Prostate gland (tissue), 2 donors: ENCODE data around the gene MFF. TPM values are rescaled to one million over a fixed set of nuclear protein-coding genes. Genes with fewer than 3 reads are reported as not detected.
"Not testable (repeated sequence)": the region's sequence is repeated elsewhere in the genome, so short reads cannot be mapped to it uniquely, and the experiment has no call there.

Experiments used
- DNase-seq: peaks from one replicate; pipeline ENCODE4 v3.0.0-alpha.2; 2019; ENCODE audit warnings: low spot score
- H3K27ac ChIP-seq, 2 donors: fragments of 200-600 bp; sonication (generic); 2 replicates each; pipeline ENCODE4 v1.5.1; 2017 to 2019
- H3K27me3 ChIP-seq: fragments of 200-600 bp; sonication (generic); replicated peaks from 2 replicates; pipeline ENCODE4 v1.5.1; 2019; ENCODE audit not compliant: insufficient read depth
- H3K36me3 ChIP-seq, 2 donors: fragments of 200-600 bp; sonication (generic); 1 replicate in 1 of 2; 2 replicates in 1 of 2; pipeline versions ENCODE4 v1.5.1 to v1.8.1; 2017 to 2019
- H3K4me1 ChIP-seq: fragments of 200-600 bp; sonication (generic); replicated peaks from 2 replicates; pipeline ENCODE4 v1.5.1; 2019
- H3K4me3 ChIP-seq, 2 donors: fragments of 200-600 bp; sonication (generic); 2 replicates each; pipeline ENCODE4 v1.5.1; 2017 to 2019
- H3K9me3 ChIP-seq: fragments of 200-600 bp; sonication (generic); 2 replicates; pipeline ENCODE4 v1.5.1; 2017
- POLR2A ChIP-seq: fragments of 450-650 bp; IDR thresholded peaks from one replicate; pipeline ENCODE4 v1.6.1; 2016; ENCODE audit warnings: antibody characterized with exemption, mild to moderate bottlenecking
- POLR2AphosphoS5 ChIP-seq: sonication (generic); formaldehyde crosslinking; IDR thresholded peaks from one replicate; pipeline ENCODE4 v1.6.1; 2017; ENCODE audit warnings: antibody characterized with exemption
- WGBS: methylation state at CpG from one replicate; pipeline ENCODE4 v1.1.5; 2018; 5-methylcytosine and 5-hydroxymethylcytosine counted together
- intact Hi-C: fragments of 100-400 bp; cut with DNase I; formaldehyde crosslinking; loops from one replicate; pipeline ENCODE4 v1.14.2; 2022
- total RNA-seq, 2 donors: library from RNA; depleted of rRNA; stranded (reverse); fragments of >200 nt; gene quantifications; one replicate each; pipeline ENCODE4 v1.1.0, GENCODE V29; 2016
- TF ChIP-seq, protein P1 (sequence below), 4 experiments: fragments of 200-600 bp in 2 of 4; fragments of 450-650 bp in 2 of 4; sonication (generic) in 2 of 4; IDR thresholded peaks; 1 replicate in 3 of 4; 2 replicates in 1 of 4; pipeline ENCODE4 v1.5.1; 2016 to 2019; ENCODE audit warnings: antibody characterized with exemption in 4 of 4, mild to moderate bottlenecking in 2 of 4, moderate library complexity in 2 of 4

MFF gene
- total RNA-seq, 2 donors from 2014 or later, result 94.7 to 180 TPM

DNA sequence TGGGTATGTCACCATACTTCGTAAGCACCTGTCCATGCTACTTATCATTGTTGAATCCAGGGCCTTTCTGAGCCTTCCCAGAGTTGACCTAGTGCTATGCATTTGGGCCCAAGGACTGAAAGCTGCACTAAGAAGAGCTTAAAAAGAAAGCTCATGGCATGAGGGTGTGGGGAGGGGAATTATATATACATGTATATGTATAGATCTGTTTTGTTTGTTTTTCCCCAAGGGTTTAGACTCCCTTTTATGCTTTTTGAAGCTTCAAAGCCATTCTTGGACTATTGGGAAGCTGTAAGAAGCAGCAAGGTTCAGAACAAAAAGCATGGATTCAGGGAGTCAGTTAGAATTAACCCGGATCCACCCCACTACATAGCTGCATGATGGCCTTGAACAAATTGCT, 23.3 kb downstream of the MFF start:
- no peak for DNase-seq
- Histone ChIP-seq H3K4me1 (no peaks in the 10 kb centered on the region), H3K27me3 (no peaks in the 10 kb centered on the region), H3K36me3 (no peaks in the 10 kb centered on the region), H3K4me3 (no peak overlapping the region), H3K9me3 (no peaks in the 10 kb centered on the region), H3K27ac (no peak overlapping the region)
- TF ChIP-seq POLR2AphosphoS5 (no peak), POLR2A (no peak)
- TF ChIP-seq, protein P1, sequence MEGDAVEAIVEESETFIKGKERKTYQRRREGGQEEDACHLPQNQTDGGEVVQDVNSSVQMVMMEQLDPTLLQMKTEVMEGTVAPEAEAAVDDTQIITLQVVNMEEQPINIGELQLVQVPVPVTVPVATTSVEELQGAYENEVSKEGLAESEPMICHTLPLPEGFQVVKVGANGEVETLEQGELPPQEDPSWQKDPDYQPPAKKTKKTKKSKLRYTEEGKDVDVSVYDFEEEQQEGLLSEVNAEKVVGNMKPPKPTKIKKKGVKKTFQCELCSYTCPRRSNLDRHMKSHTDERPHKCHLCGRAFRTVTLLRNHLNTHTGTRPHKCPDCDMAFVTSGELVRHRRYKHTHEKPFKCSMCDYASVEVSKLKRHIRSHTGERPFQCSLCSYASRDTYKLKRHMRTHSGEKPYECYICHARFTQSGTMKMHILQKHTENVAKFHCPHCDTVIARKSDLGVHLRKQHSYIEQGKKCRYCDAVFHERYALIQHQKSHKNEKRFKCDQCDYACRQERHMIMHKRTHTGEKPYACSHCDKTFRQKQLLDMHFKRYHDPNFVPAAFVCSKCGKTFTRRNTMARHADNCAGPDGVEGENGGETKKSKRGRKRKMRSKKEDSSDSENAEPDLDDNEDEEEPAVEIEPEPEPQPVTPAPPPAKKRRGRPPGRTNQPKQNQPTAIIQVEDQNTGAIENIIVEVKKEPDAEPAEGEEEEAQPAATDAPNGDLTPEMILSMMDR (IDR thresholded peaks at IDR 0.05), result no peak
- 96% methylated on average over 2 of the region's 2 CpGs for WGBS
- intact Hi-C loops, result no loop called here

DNA sequence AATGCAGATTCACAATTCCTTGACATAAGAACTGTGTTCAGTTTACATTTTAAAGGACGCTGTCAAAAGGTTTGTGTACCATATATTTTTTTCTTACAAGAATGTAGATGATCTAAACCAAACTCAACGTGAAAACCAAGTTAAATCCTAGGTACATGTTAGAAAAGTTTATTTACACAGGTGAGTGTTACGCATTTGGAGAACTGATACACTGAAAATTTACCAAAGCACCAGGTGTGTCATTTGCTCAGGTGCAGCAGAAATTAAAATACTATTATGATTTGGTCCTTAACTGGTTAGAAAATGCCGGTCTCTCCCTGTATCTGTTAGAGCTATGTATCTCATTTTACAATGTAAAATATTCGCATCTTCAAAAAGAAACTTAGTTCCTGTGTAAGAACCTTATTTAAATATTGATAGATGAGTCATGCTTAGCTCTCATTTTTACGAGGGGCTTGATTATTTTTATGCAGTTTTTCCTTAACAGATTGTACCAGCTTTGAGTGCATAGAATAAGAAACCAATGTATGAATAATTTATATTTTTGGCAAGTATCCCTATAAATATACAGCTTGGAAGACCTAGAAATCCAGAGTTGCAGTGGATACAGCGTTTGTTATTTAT, 25.1 kb downstream of the MFF start:
- Histone ChIP-seq H3K4me1 (no peaks in the 10 kb centered on the region), H3K27me3 (no peaks in the 10 kb centered on the region), H3K36me3 (no peaks in the 10 kb centered on the region), H3K27ac (no peak overlapping the region), H3K9me3 (no peaks in the 10 kb centered on the region), H3K4me3 (no peak overlapping the region)
- 67% methylated on average over 7 of the region's 7 CpGs for WGBS
- DNase-seq, result no peak
- intact Hi-C loops, result no loop called here
- no peak for TF ChIP-seq POLR2AphosphoS5
- TF ChIP-seq, protein P1 (IDR thresholded peaks at IDR 0.05), result no peak
- TF ChIP-seq POLR2A, result no peak

DNA sequence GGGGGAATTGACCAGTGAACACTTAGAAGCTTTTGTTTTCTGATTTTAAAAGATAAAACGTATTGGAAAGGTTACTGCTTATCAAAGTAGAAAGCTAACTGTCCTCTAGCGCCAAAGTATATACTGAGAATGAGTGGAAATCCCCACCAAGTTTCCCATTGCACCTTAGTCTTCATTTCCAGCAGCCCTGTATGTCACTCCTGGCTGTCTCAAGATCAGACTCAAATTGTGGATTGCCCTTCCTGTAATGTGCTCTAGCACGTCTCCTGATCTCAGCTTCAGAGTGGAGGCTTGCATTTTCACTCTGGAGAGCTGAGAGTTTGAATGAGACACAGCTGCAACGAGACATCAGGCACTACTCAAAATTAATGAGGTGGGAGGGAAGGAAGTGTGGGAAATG, 26.6 kb downstream of the MFF start:
- WGBS, result 71% methylated on average over 4 of the region's 4 CpGs
- Histone ChIP-seq H3K4me1 (no peaks in the 10 kb centered on the region), H3K9me3 (no peaks in the 10 kb centered on the region), H3K27me3 (no peaks in the 10 kb centered on the region), H3K36me3 (no peaks in the 10 kb centered on the region), H3K27ac (no peak overlapping the region), H3K4me3 (no peak overlapping the region)
- TF ChIP-seq POLR2A (no peak), POLR2AphosphoS5 (no peak)
- TF ChIP-seq, protein P1 (IDR thresholded peaks at IDR 0.05), result no peak
- intact Hi-C loops, result no loop called here
- no peak for DNase-seq

DNA sequence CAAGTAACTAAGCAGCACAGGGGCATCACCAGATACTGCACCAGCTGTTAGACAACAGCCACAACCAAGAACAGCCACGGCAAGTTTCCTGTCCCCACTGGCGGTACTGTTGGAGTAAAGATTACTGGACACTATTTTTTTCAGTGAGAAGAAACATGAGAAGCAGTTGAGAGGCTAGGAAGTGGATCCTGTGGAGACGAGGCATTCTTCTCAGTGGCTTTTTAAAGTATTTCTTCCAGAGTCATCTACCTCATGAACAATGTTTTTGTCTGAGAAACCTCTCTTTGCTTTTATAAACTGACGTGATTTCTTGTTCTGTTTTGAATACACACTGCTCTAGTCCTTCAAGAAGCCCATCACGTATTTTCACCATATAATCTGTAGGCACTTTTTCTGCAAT, 35.3 kb downstream of the MFF start:
- Histone ChIP-seq H3K4me3 (no peak overlapping the region), H3K36me3 (no peaks in the 10 kb centered on the region)
- intact Hi-C loops, result no loop called here

DNA sequence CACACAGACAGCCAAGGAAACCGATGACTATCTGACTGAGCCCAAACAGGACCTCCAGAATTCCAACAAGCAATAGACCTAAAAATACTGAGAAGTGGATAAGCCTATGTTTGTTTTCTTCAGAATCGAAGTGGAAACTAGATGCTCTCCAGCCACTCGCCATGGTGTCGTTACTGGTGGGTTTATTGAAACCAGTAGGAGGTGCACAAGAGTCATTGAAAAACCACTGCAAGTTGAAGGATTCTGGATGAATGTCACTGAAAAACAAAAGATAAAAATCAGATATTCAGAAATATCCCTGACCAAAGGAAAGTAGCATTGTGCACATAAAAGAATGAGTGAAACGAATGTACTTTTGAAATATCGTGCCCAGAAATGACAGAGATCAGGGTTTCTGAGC, 38.7 kb downstream of the MFF start:
- no peaks in the 10 kb centered on the region for H3K27me3 ChIP-seq
- no peak overlapping the region for H3K27ac ChIP-seq
- no peak overlapping the region for H3K4me3 ChIP-seq
- H3K9me3 ChIP-seq, result no peaks in the 10 kb centered on the region
- intact Hi-C loops, result no loop called here
- no peaks in the 10 kb centered on the region for H3K4me1 ChIP-seq
- DNase-seq, result no peak
- TF ChIP-seq, protein P1 (IDR thresholded peaks at IDR 0.05), result no peak
- TF ChIP-seq POLR2AphosphoS5 (no peak), POLR2A (no peak)
- H3K36me3 ChIP-seq, result no peaks in the 10 kb centered on the region
- WGBS, result 93% methylated on average over 6 of the region's 6 CpGs

More for the DNA sequence above, 35.3 kb downstream of the MFF start:
- Histone ChIP-seq H3K9me3 (no peaks in the 10 kb centered on the region), H3K27ac (no peak overlapping the region), H3K27me3 (no peaks in the 10 kb centered on the region), H3K4me1 (no peaks in the 10 kb centered on the region)
- DNase-seq, result no peak
- 78% methylated on average over 5 of the region's 5 CpGs for WGBS
- no peak for TF ChIP-seq POLR2AphosphoS5
- TF ChIP-seq, protein P1 (IDR thresholded peaks at IDR 0.05), result no peak
- no peak for TF ChIP-seq POLR2A

DNA sequence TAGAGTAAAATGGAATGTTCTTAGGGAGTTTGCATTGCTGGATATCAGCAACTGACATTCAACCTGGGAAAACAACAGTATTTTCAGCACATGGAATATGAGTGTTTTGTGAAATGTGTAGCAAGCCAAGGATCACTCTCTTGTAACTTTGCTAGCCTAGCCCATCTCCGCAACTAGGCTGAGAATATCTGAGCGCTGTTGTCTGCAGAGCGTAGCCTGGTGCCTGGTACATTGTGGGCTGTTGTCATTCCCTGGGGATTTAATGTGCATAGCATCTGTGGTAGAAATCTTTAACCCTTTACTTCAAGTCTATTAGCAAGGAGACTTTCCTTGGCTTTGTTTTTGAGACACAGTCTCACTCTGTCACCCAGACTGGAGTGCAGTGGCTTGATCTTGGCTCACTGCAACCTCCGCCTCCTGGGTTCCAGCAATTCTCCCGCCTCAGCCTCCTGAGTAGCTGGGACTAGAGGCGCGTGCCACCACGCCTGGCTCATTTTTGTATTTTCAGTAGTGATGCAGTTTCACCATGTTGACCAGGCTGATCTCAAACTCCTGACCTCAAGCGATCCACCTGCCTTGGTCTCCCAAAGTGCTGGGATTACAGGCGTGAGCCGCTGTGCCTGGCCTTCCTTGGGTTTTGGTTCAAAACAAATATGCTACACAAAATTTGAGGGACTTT, 39.7 kb downstream of the MFF start:
- intact Hi-C loops, DNase-seq, H3K27me3 ChIP-seq, H3K4me3 ChIP-seq, H3K27ac ChIP-seq, H3K9me3 ChIP-seq, H3K36me3 ChIP-seq, H3K4me1 ChIP-seq: not testable (repeated sequence)
- WGBS, result 82% methylated on average over 11 of the region's 11 CpGs
